ENCODE results near the gene RIMKLA.

- TF ChIP-seq, protein P1, sequence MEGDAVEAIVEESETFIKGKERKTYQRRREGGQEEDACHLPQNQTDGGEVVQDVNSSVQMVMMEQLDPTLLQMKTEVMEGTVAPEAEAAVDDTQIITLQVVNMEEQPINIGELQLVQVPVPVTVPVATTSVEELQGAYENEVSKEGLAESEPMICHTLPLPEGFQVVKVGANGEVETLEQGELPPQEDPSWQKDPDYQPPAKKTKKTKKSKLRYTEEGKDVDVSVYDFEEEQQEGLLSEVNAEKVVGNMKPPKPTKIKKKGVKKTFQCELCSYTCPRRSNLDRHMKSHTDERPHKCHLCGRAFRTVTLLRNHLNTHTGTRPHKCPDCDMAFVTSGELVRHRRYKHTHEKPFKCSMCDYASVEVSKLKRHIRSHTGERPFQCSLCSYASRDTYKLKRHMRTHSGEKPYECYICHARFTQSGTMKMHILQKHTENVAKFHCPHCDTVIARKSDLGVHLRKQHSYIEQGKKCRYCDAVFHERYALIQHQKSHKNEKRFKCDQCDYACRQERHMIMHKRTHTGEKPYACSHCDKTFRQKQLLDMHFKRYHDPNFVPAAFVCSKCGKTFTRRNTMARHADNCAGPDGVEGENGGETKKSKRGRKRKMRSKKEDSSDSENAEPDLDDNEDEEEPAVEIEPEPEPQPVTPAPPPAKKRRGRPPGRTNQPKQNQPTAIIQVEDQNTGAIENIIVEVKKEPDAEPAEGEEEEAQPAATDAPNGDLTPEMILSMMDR (IDR thresholded peaks at IDR 0.05; ENCODE audit: insufficient read depth, low read depth, low read length), result no peak
- no peak for TF ChIP-seq EZH2 (IDR thresholded peaks at IDR 0.05; ENCODE audit: insufficient read depth, low read length)
Observed at GRCh38 chr1:42453386-42453785, 72.8 kb downstream of the RIMKLA start.
